Measurements from ENCODE around the gene ADAMTS17. TPM values are rescaled to one million over a fixed set of nuclear protein-coding genes. Genes with fewer than 3 reads are reported as not detected.
A peak's percentile ranks its signal among the peaks of the same experiment; 100 is the strongest.

The ADAMTS17 gene
- total and polyA plus RNA-seq, 4 experiments from 2014 or later, result 2.1 to 6.2 (median 4.8) TPM

DNA sequence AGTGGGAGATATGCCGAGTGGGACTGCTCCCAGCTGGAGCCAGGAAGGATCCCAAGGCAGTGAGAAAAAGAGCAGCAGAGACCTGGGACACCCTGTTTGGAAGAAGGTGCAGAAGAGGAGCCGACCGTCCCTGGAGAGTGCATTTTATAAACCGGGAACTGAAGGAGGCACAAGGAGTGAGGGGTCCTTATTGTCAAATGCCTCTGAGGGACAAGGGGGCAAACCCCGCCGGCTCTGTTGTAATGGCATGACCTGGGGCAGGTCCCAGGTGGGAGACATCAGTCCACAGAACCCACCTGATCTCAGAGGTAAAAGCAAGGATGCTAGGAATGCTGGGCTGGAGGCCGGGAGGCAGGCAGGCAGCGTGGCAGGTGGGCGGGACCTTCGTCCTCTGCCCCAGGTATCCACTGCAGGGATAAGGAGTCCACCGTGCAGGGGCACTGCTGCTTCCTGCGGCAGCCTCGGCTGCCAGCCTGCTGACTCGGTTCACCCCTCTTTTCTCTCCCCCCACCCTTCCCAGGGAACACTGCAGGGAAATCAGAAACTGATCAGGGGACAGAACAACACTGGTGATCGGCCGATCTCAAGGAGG, 26.9 kb downstream of the ADAMTS17 start:
- Mint-ChIP-seq H3K4me3 (no peak overlapping the region), H3K4me1 (peaks cover 0 to 2% (median under 1%) of the 10 kb centered on the region in 4 donors), H3K36me3 (peaks cover 29 to 61% of the 10 kb centered on the region in 2 donors), H3K27me3 (no peaks in the 10 kb centered on the region), H3K9me3 (peaks cover 0 to 5% (median 0%) of the 10 kb centered on the region in 8 donors), H3K27ac (no peak overlapping the region)
- no peaks in the 10 kb centered on the region for H3K9me3 ChIP-seq (ENCODE audit: control insufficient read depth in 1 of 2, low read length in 2 of 2)
- no peak for DNase-seq
- POLR2A ChIA-PET (ENCODE audit: partially characterized antibody), result no interaction called here
- no peak overlapping the region for H3K4me3 ChIP-seq (ENCODE audit: low read length in 2 of 2)
- CTCF ChIA-PET (ENCODE audit: partially characterized antibody), result interaction anchor here (1.1 kb wide), 1 partner anchor 24 kb away, joined by 3 read pairs; no protein-coding TSS in a partner anchor
- no peaks in the 10 kb centered on the region for H3K4me1 ChIP-seq (ENCODE audit: insufficient read depth, low read length)
- H3K36me3 ChIP-seq (ENCODE audit: insufficient read depth, low read length), result no peaks in the 10 kb centered on the region
- H3K27me3 ChIP-seq (ENCODE audit: insufficient read depth, low read length), result no peaks in the 10 kb centered on the region
- H3K27ac ChIP-seq (ENCODE audit: low read depth, low read length), result no peak overlapping the region
- intact Hi-C loops (cut with micrococcal nuclease), result no loop called here

DNA sequence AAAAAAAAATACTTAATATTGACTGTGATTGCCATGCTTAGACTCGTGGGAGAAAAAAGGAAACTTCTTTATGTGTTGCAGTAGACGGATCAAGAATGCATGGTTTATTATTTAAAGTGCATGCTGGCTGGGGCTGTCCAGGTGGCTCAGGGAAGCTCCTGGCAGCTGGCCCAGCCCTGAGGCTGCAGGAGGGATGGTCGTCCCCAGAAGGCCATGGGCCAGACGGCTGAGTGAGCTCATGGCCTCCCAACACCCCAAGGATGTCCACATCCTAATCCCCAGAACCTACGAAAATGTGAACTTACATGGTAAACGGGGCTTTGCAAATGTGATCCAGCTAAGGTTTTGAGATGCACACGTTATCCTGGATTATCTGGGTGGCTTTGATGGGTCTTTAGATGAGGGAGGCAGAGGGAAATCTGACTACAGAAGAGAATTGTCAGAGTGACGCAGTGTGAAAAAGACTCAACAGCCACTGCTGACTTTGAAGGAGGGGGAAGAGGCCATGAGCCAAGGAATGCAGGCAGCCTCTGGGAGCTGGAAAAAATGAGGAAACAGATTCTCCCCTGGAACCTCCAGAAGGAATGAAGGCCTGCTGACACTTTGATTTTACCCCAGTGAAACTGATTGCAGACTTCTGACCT, 29.8 kb downstream of the ADAMTS17 start:
- peaks cover 18 to 38% of the 10 kb centered on the region in 2 donors for H3K36me3 Mint-ChIP-seq
- no peaks in the 10 kb centered on the region for H3K27me3 ChIP-seq (ENCODE audit: insufficient read depth, low read length)
- no peak overlapping the region for H3K4me3 ChIP-seq (ENCODE audit: low read length in 2 of 2)
- no peak for DNase-seq
- intact Hi-C loops (cut with micrococcal nuclease), result no loop called here
- H3K9me3 ChIP-seq (ENCODE audit: control insufficient read depth in 1 of 2, low read length in 2 of 2), result no peaks in the 10 kb centered on the region
- no peaks in the 10 kb centered on the region for H3K36me3 ChIP-seq (ENCODE audit: insufficient read depth, low read length)
- CTCF ChIA-PET (ENCODE audit: partially characterized antibody), result interaction anchor here (0.9 to 2.0 kb wide), 3 partner anchors 27 to 38 kb away, joined by 3 to 7 read pairs (median 3); no protein-coding TSS in a partner anchor
- peaks cover 0 to 2% (median 0%) of the 10 kb centered on the region in 4 donors for H3K4me1 Mint-ChIP-seq
- peak overlapping the region in 1 of 7 donors; percentile 32 for H3K27ac Mint-ChIP-seq
- no peak overlapping the region for H3K4me3 Mint-ChIP-seq
- POLR2A ChIA-PET (ENCODE audit: partially characterized antibody), result interaction anchor here (0.9 kb wide), 1 partner anchor 29 kb away, joined by 3 read pairs; no protein-coding TSS in a partner anchor
- H3K4me1 ChIP-seq (ENCODE audit: insufficient read depth, low read length), result no peaks in the 10 kb centered on the region
- peaks cover 0 to 2% (median 0%) of the 10 kb centered on the region in 8 donors for H3K9me3 Mint-ChIP-seq
- no peaks in the 10 kb centered on the region for H3K27me3 Mint-ChIP-seq
- H3K27ac ChIP-seq (ENCODE audit: low read depth, low read length), result no peak overlapping the region

DNA sequence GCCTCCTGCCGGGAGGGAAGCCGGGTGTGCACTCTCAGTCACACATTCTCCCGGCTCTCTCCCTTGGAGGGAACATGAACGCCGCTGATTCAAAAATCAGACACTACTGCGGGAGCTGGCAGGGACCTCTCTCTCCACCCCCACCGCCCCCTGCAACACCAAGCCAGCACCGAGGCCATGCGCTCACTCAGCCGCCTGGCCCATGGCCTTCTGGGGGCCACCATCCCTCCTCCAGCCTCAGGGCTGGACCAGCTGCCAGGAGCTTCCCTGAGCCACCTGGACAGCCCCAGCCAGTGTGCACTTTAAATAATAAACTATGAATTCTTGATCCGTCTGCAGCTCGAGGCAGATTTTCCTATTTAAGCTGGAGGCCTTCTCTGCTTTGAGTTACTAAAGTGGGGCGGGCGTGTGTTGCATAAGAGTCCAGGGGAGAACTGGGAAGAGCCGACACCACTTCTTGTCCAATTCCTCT, 30.6 kb downstream of the ADAMTS17 start:
- CTCF ChIA-PET (ENCODE audit: partially characterized antibody), result interaction anchor here (0.9 to 2.0 kb wide), 2 partner anchors 28 to 39 kb away, joined by 3 to 7 read pairs; no protein-coding TSS in a partner anchor
- intact Hi-C loops (cut with micrococcal nuclease), result no loop called here
- H3K27me3 Mint-ChIP-seq, result no peaks in the 10 kb centered on the region
- Histone ChIP-seq H3K9me3 (ENCODE audit: control insufficient read depth in 1 of 2, low read length in 2 of 2) (no peaks in the 10 kb centered on the region), H3K4me3 (ENCODE audit: low read length in 2 of 2) (no peak overlapping the region), H3K27me3 (ENCODE audit: insufficient read depth, low read length) (no peaks in the 10 kb centered on the region), H3K36me3 (ENCODE audit: insufficient read depth, low read length) (no peaks in the 10 kb centered on the region), H3K4me1 (ENCODE audit: insufficient read depth, low read length) (no peaks in the 10 kb centered on the region), H3K27ac (ENCODE audit: low read depth, low read length) (no peak overlapping the region)
- POLR2A ChIA-PET (ENCODE audit: partially characterized antibody), result interaction anchor here (0.9 to 1.2 kb wide), 2 partner anchors 19 to 29 kb away, joined by 3 to 4 read pairs; no protein-coding TSS in a partner anchor
- H3K36me3 Mint-ChIP-seq, result peaks cover 14 to 37% of the 10 kb centered on the region in 2 donors
- peaks cover 0 to 2% (median 0%) of the 10 kb centered on the region in 4 donors for H3K4me1 Mint-ChIP-seq
- DNase-seq, result no peak
- peaks cover 0 to 2% (median 0%) of the 10 kb centered on the region in 8 donors for H3K9me3 Mint-ChIP-seq
- H3K4me3 Mint-ChIP-seq, result no peak overlapping the region
- H3K27ac Mint-ChIP-seq, result no peak overlapping the region

DNA sequence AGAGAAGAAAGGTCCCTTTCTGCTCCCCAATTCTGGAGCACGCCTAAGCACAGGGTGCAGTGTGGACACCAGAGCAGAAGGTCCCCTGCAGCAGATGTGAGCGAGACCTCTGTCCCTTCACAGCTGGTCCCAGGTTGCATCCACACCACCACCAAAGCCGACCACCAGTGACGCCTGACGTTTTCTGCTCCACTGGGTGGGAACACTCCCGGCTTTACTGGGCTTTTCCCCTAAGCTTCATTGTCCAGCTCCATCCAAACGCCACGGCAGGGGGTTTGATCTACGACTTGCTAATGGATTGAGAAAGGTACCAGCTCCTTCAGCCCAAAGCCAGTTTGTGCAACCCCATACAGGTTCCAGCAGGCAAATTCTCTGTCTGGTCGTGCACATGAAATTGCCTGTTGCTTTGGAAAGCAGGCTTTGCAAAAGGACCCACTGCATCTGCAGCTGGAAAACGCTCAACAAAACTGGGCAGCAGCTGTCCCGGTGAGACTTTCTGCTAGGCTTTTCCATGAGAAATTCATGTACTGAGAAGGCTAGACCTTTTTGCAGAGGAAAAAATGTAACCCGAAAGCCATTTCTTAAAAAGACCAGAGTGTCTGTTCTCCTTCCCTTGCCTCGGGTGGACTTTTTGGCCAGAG, 31.1 kb downstream of the ADAMTS17 start:
- no peaks in the 10 kb centered on the region for H3K27me3 Mint-ChIP-seq
- CTCF ChIA-PET (ENCODE audit: partially characterized antibody), result interaction anchor here (2.0 kb wide), 1 partner anchor 29 kb away, joined by 7 read pairs; no protein-coding TSS in a partner anchor
- no peak overlapping the region for H3K27ac Mint-ChIP-seq
- no peaks in the 10 kb centered on the region for H3K36me3 ChIP-seq (ENCODE audit: insufficient read depth, low read length)
- H3K27me3 ChIP-seq (ENCODE audit: insufficient read depth, low read length), result no peaks in the 10 kb centered on the region
- no peaks in the 10 kb centered on the region for H3K4me1 ChIP-seq (ENCODE audit: insufficient read depth, low read length)
- H3K9me3 Mint-ChIP-seq, result peaks cover 0 to 2% (median 0%) of the 10 kb centered on the region in 8 donors
- no peak overlapping the region for H3K4me3 Mint-ChIP-seq
- H3K27ac ChIP-seq (ENCODE audit: low read depth, low read length), result no peak overlapping the region
- no peaks in the 10 kb centered on the region for H3K9me3 ChIP-seq (ENCODE audit: control insufficient read depth in 1 of 2, low read length in 2 of 2)
- intact Hi-C loops (cut with micrococcal nuclease), result no loop called here
- H3K4me3 ChIP-seq (ENCODE audit: low read length in 2 of 2), result no peak overlapping the region
- H3K36me3 Mint-ChIP-seq, result peaks cover 14 to 36% of the 10 kb centered on the region in 2 donors
- DNase-seq, result no peak
- H3K4me1 Mint-ChIP-seq, result peaks cover 0 to 2% (median 0%) of the 10 kb centered on the region in 4 donors
- POLR2A ChIA-PET (ENCODE audit: partially characterized antibody), result interaction anchor here (0.9 to 1.2 kb wide), 2 partner anchors 20 to 30 kb away, joined by 3 to 4 read pairs; no protein-coding TSS in a partner anchor

GRCh38 chr15:100310041-100310405, 31.8 kb downstream of the ADAMTS17 start:
- Histone ChIP-seq H3K4me1 (ENCODE audit: insufficient read depth, low read length) (no peaks in the 10 kb centered on the region), H3K27ac (ENCODE audit: low read depth, low read length) (no peak overlapping the region), H3K4me3 (ENCODE audit: low read length in 2 of 2) (no peak overlapping the region), H3K9me3 (ENCODE audit: control insufficient read depth in 1 of 2, low read length in 2 of 2) (no peaks in the 10 kb centered on the region), H3K36me3 (ENCODE audit: insufficient read depth, low read length) (no peaks in the 10 kb centered on the region), H3K27me3 (ENCODE audit: insufficient read depth, low read length) (no peaks in the 10 kb centered on the region)
- H3K27me3 Mint-ChIP-seq, result no peaks in the 10 kb centered on the region
- H3K27ac Mint-ChIP-seq, result no peak overlapping the region
- peaks cover 0 to 2% (median 0%) of the 10 kb centered on the region in 4 donors for H3K4me1 Mint-ChIP-seq
- peaks cover 0 to 2% (median 0%) of the 10 kb centered on the region in 8 donors for H3K9me3 Mint-ChIP-seq
- peaks cover 17 to 32% of the 10 kb centered on the region in 2 donors for H3K36me3 Mint-ChIP-seq
- no peak overlapping the region for H3K4me3 Mint-ChIP-seq
- POLR2A ChIA-PET (ENCODE audit: partially characterized antibody), result interaction anchor here (1.2 kb wide), 1 partner anchor 21 kb away, joined by 4 read pairs; no protein-coding TSS in a partner anchor
- CTCF ChIA-PET (ENCODE audit: partially characterized antibody), result interaction anchor here (2.0 kb wide), 1 partner anchor 29 kb away, joined by 7 read pairs; no protein-coding TSS in a partner anchor
- intact Hi-C loops (cut with micrococcal nuclease), result no loop called here
- no peak for DNase-seq

DNA sequence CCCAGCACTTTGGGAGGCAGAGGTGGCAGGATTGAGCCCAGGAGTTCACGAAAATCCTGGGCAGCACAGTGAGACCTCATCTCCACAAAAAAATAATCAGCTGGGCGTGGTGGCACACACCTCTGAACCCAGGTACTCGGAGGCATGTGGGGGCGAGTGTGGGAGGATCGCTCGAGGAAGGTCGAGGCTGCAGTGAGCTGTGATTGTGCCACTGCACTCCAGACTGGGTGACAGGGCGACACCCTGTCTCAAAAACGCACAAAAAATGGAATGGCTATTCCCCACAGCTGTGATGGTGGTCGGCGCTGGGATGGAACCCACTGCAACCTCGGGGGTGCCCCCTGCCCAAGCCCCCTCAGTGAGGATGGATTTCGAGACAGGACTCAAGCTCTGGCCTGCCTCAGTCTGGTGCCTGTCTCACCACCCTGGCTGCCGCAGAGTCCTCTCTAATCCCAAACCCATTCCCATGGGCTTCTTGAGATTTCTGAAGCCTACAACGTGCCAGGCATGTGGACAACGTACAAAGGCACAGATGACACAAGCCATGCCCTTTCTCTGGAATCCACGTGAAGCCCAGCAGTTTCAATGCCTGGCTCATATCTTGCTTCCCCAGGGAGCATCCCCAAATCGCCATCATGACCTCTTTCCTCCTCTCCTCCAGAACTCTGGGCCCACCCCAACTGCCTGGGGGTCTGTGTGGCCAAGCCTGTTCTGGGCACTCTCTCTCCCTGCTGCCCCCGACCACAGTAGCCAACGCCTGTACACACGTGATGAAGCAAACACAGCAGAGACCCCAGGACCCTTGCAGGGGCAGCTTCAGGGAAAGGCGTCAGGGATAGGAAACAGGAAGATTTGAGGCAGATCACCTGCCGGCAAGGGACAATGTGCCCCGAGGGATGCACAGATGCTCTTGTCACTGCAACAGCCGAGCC, 32.4 kb downstream of the ADAMTS17 start:
- Mint-ChIP-seq H3K4me3 (no peak overlapping the region), H3K4me1 (peaks cover 0 to 2% (median 0%) of the 10 kb centered on the region in 4 donors), H3K27ac (no peak overlapping the region), H3K27me3 (no peaks in the 10 kb centered on the region), H3K36me3 (peaks cover 14 to 34% of the 10 kb centered on the region in 2 donors), H3K9me3 (peaks cover 0 to 2% (median 0%) of the 10 kb centered on the region in 8 donors)
- ChIA-PET CTCF (ENCODE audit: partially characterized antibody) (interaction anchor here (0.8 kb wide), 1 partner anchor 21 kb away, joined by 3 read pairs; no protein-coding TSS in a partner anchor), POLR2A (ENCODE audit: partially characterized antibody) (no interaction called here)
- Histone ChIP-seq H3K9me3 (ENCODE audit: control insufficient read depth in 1 of 2, low read length in 2 of 2) (no peaks in the 10 kb centered on the region), H3K36me3 (ENCODE audit: insufficient read depth, low read length) (no peaks in the 10 kb centered on the region), H3K4me3 (ENCODE audit: low read length in 2 of 2) (no peak overlapping the region), H3K27ac (ENCODE audit: low read depth, low read length) (no peak overlapping the region), H3K27me3 (ENCODE audit: insufficient read depth, low read length) (no peaks in the 10 kb centered on the region), H3K4me1 (ENCODE audit: insufficient read depth, low read length) (no peaks in the 10 kb centered on the region)
- intact Hi-C loops (cut with micrococcal nuclease), result no loop called here
- DNase-seq, result no peak

Measured in CD4-positive, alpha-beta memory T cell (primary cell).